Right lobe of liver (tissue), 6 donors: ENCODE measurements around the gene ATPAF1. TPM values are rescaled to one million over a fixed set of nuclear protein-coding genes. Genes with fewer than 3 reads are reported as not detected.
"Not testable (repeated sequence)": the region's sequence is repeated elsewhere in the genome, so short reads cannot be mapped to it uniquely, and the experiment has no call there.

Source experiments
- ATAC-seq, 4 donors: fragments of 200-7000 bp; cut with Tn5 transposase; one replicate each; pipeline ENCODE4 v1.9.1; 2020; ENCODE audit warnings: mild to moderate bottlenecking in 4 of 4, moderate library complexity in 4 of 4
- DNase-seq, 3 donors: peaks; one replicate each; pipeline ENCODE4 v3.0.0-alpha.2; 2020
- H3K27ac ChIP-seq, 3 donors: fragments of 200-600 bp; one replicate each; pipeline ENCODE4 v1.8.0; 2022
- H3K27me3 ChIP-seq, 2 donors: fragments of 200-600 bp; one replicate each; pipeline ENCODE4 v1.8.0; 2022
- H3K36me3 ChIP-seq, 4 donors: fragments of 200-600 bp; sonication (generic) in 1 of 4; one replicate each; pipeline versions ENCODE4 v1.5.1 to v1.8.0; 2017 to 2022; ENCODE audit warnings: control low read depth in 1 of 4
- H3K4me1 ChIP-seq, 4 donors: fragments of 200-600 bp; sonication (generic) in 1 of 4; one replicate each; pipeline versions ENCODE4 v1.5.1 to v1.8.0; 2017 to 2022; ENCODE audit warnings: control low read depth in 1 of 4
- H3K4me3 ChIP-seq, 3 donors: fragments of 200-600 bp; one replicate each; pipeline ENCODE4 v1.8.0; 2022
- H3K9me3 ChIP-seq, 4 donors: fragments of 200-600 bp; sonication (generic) in 1 of 4; one replicate each; pipeline versions ENCODE4 v1.5.1 to v1.8.0; 2017 to 2022; ENCODE audit warnings: control low read depth in 1 of 4
- CTCF ChIP-seq, 4 donors: fragments of 200-600 bp in 3 of 4; fragments of 450-650 bp in 1 of 4; IDR thresholded peaks; one replicate each; pipeline versions ENCODE4 v1.5.1 to v1.8.0; 2016 to 2022; ENCODE audit warnings: antibody characterized with exemption in 4 of 4, mild to moderate bottlenecking in 2 of 4
- POLR2A ChIP-seq: fragments of 450-650 bp; IDR thresholded peaks from one replicate; pipeline ENCODE4 v1.6.1; 2017; ENCODE audit warnings: antibody characterized with exemption, mild to moderate bottlenecking
- WGBS: methylation state at CpG from one replicate; pipeline ENCODE4 v1.1.6; 2018; ENCODE audit warnings: low coverage, low lambda C conversion rate; ENCODE audit not compliant: insufficient coverage; ENCODE audit errors: missing lambda C conversion rate; 5-methylcytosine and 5-hydroxymethylcytosine counted together
- intact Hi-C, 2 donors: fragments of 100-400 bp; cut with DNase I; formaldehyde crosslinking; loops; one replicate each; pipeline versions ENCODE4 v1.11.2 to v1.14.1; 2022
- total RNA-seq, 6 experiments: library from RNA; depleted of rRNA in 2 of 6; stranded (reverse); fragments of >200 nt in 2 of 6; fragmentation: NEBNext Ultra II Directional in 3 of 6; extraction: Animal tissue kit (Norgen Biotek cat#: 25700) in 3 of 6; gene quantifications; one replicate each; pipeline versions ENCODE4 v1.1.0 to v1.2.4, GENCODE V29; 2016 to 2023
- donor health status: DM: no; HTN: yes; CAD: no.
- donor health status: DM: no; HTN: no; CAD: no.
- donor health status: DM: no; HTN: no; CAD: no.
- donor health status: DM: no; HTN: yes; CAD: no.
- donor health status: DM: no; HTN: yes; CAD: no.

The ATPAF1 gene
- total RNA-seq, 6 experiments from 2014 or later = 34.9 to 57.1 (median 42.1) TPM

GRCh38 chr1:46657775-46658174, 10.4 kb downstream of the ATPAF1 start:
- no peak for TF ChIP-seq POLR2A
- TF ChIP-seq CTCF (IDR thresholded peaks at IDR 0.05) = no peak
- 100% methylated on average over 1 of the region's 1 CpG for WGBS
- intact Hi-C loops = no loop called here
- Histone ChIP-seq H3K4me1 (no peaks in the 10 kb centered on the region), H3K9me3 (no peaks in the 10 kb centered on the region), H3K36me3 (peaks cover 0 to 38% (median 9%) of the 10 kb centered on the region in 4 donors), H3K27me3 (no peaks in the 10 kb centered on the region), H3K27ac (no peak overlapping the region), H3K4me3 (no peak overlapping the region)
- ATAC-seq = no peak
- DNase-seq = no peak

- DNase-seq = no peak
Measured at GRCh38 chr1:46656643-46657042, 11.5 kb downstream of the ATPAF1 start.

GRCh38 chr1:46655848-46656247, 12.3 kb downstream of the ATPAF1 start:
- H3K4me3 ChIP-seq = no peak overlapping the region
- peaks cover 0 to 45% (median 9%) of the 10 kb centered on the region in 4 donors for H3K36me3 ChIP-seq
- TF ChIP-seq POLR2A (no peak), CTCF (IDR thresholded peaks at IDR 0.05) (no peak)
- H3K4me1 ChIP-seq = no peaks in the 10 kb centered on the region
- DNase-seq (no peak), ATAC-seq (no peak)
- H3K9me3 ChIP-seq = no peaks in the 10 kb centered on the region
- no peak overlapping the region for H3K27ac ChIP-seq
- intact Hi-C loops = no loop called here
- H3K27me3 ChIP-seq = no peaks in the 10 kb centered on the region

More at GRCh38 chr1:46656643-46657042, 11.5 kb downstream of the ATPAF1 start:
- intact Hi-C loops = no loop called here
- Histone ChIP-seq H3K4me3 (no peak overlapping the region), H3K27ac (no peak overlapping the region), H3K4me1 (no peaks in the 10 kb centered on the region), H3K36me3 (peaks cover 0 to 45% (median 9%) of the 10 kb centered on the region in 4 donors), H3K27me3 (no peaks in the 10 kb centered on the region), H3K9me3 (no peaks in the 10 kb centered on the region)
- TF ChIP-seq CTCF (IDR thresholded peaks at IDR 0.05) = no peak
- no peak for TF ChIP-seq POLR2A
- no peak for ATAC-seq
- 84% methylated on average over 2 of the region's 2 CpGs for WGBS

- intact Hi-C loops, H3K27me3 ChIP-seq, DNase-seq, H3K4me3 ChIP-seq, ATAC-seq, H3K27ac ChIP-seq, H3K9me3 ChIP-seq, H3K4me1 ChIP-seq: not testable (repeated sequence)
- WGBS = 100% methylated on average over 1 of the region's 2 CpGs
- peaks cover 0 to 45% (median 9%) of the 10 kb centered on the region in 4 donors for H3K36me3 ChIP-seq
Measured at GRCh38 chr1:46654698-46655097, 13.5 kb downstream of the ATPAF1 start.

- no peaks in the 10 kb centered on the region for H3K9me3 ChIP-seq
- 100% methylated on average over 1 of the region's 1 CpG for WGBS
- no peak overlapping the region for H3K4me3 ChIP-seq
- no peak for TF ChIP-seq CTCF (IDR thresholded peaks at IDR 0.05)
- TF ChIP-seq POLR2A = no peak
- intact Hi-C loops = no loop called here
- peaks cover 0 to 46% (median 9%) of the 10 kb centered on the region in 4 donors for H3K36me3 ChIP-seq
- ATAC-seq (no peak), DNase-seq (no peak)
- H3K27ac ChIP-seq = no peak overlapping the region
- no peaks in the 10 kb centered on the region for H3K27me3 ChIP-seq
- no peaks in the 10 kb centered on the region for H3K4me1 ChIP-seq
Measured at GRCh38 chr1:46654012-46654411, 14.2 kb downstream of the ATPAF1 start.
